Panc1 (cell line): Measurements from ENCODE around the gene SCAF1. TPM values are rescaled to one million over a fixed set of nuclear protein-coding genes. Genes with fewer than 3 reads are reported as not detected.
"Not testable (repeated sequence)": the region's sequence is repeated elsewhere in the genome, so short reads cannot be mapped to it uniquely, and the experiment has no call there.

ENCODE experiments used
- ATAC-seq: fragments of 200-7000 bp; cut with Tn5 transposase; 2 replicates; pipeline ENCODE4 v1.9.1; 2020; ENCODE audit warnings: mild to moderate bottlenecking, moderate library complexity
- BruUV-seq: library from RNA; stranded (reverse); fragments of 400-500 nt; replicated peaks from 2 replicates; lab custom pipeline; 2021; lab: Mats Ljungman, UMichigan
- CTCF ChIA-PET: fragments of 300-600 bp; sonication (Branson Sonifier 250); formaldehyde crosslinking; loops from one replicate; lab custom pipeline; 2022; ENCODE audit warnings: antibody characterized with exemption; lab: Charles Lee
- POLR2A ChIA-PET: fragments of 300-600 bp; sonication (Branson Sonifier 250); formaldehyde crosslinking; loops from one replicate; lab custom pipeline; 2022; ENCODE audit warnings: antibody characterized with exemption; lab: Charles Lee
- DNase-seq: peaks from one replicate; pipeline ENCODE4 v3.0.0-alpha.2; 2010; ENCODE audit warnings: low read depth, low spot score
- H3K27ac ChIP-seq: 2 replicates; pipeline ENCODE4 v1.5.1; 2011; ENCODE audit warnings: mild to moderate bottlenecking, low read length, inconsistent platforms
- H3K27me3 ChIP-seq: fragments of 200-500 bp; sonication (Bioruptor generic); 2 replicates; pipeline ENCODE4 v1.6.0; 2014; ENCODE audit warnings: low read length, inconsistent platforms; ENCODE audit not compliant: control insufficient read depth, insufficient read depth
- H3K36me3 ChIP-seq: fragments of 200-500 bp; sonication (Bioruptor generic); 2 replicates; pipeline ENCODE4 v1.5.1; 2014; ENCODE audit warnings: inconsistent platforms, mild to moderate bottlenecking, low read length, moderate library complexity; ENCODE audit not compliant: control insufficient read depth, insufficient read depth
- H3K4me1 ChIP-seq: 2 replicates; pipeline ENCODE4 v1.5.1; 2011; ENCODE audit warnings: inconsistent platforms, mild to moderate bottlenecking, low read length, moderate library complexity; ENCODE audit not compliant: control insufficient read depth, insufficient read depth
- H3K4me3 ChIP-seq, 2 experiments: 2 replicates each; pipeline ENCODE4 v1.5.1; 2011 to 2012; ENCODE audit warnings: low read depth in 2 of 2, low read length in 2 of 2, mild to moderate bottlenecking in 2 of 2, inconsistent platforms in 1 of 2, moderate library complexity in 1 of 2
- H3K9me3 ChIP-seq: fragments of 200-500 bp; sonication (Bioruptor generic); 2 replicates; pipeline ENCODE4 v1.5.1; 2014; ENCODE audit warnings: low read depth, mild to moderate bottlenecking, inconsistent platforms, low read length, moderate library complexity; ENCODE audit not compliant: control insufficient read depth, insufficient read depth
- CTCF ChIP-seq: fragments of 450-650 bp; IDR thresholded peaks from 2 replicates; pipeline ENCODE4 v1.5.1; 2017; ENCODE audit warnings: mild to moderate bottlenecking
- POLR2AphosphoS5 ChIP-seq: IDR thresholded peaks from 2 replicates; pipeline ENCODE4 v1.6.1; 2012; ENCODE audit warnings: mild to moderate bottlenecking, low read depth, low read length, moderate library complexity
- REST ChIP-seq, 2 experiments: IDR thresholded peaks; 2 replicates each; pipeline ENCODE4 v1.6.1; 2011 to 2012; ENCODE audit warnings: low read depth in 2 of 2, control low read depth in 1 of 2, low read length in 1 of 2, mild to moderate bottlenecking in 1 of 2, moderate library complexity in 1 of 2; ENCODE audit not compliant: insufficient read depth in 1 of 2
- SIN3A ChIP-seq: IDR thresholded peaks from 2 replicates; pipeline ENCODE4 v1.6.1; 2012; ENCODE audit warnings: low read depth, mild to moderate bottlenecking, low read length, moderate library complexity, borderline replicate concordance; ENCODE audit not compliant: insufficient read depth
- TCF7L2 ChIP-seq: IDR thresholded peaks from 2 replicates; pipeline ENCODE4 v1.6.1; 2011; ENCODE audit warnings: mild to moderate bottlenecking, low read depth, low read length, inconsistent platforms
- in situ Hi-C: cut with HindIII; loops from 2 replicates; pipeline ENCODE4 v1.10.0; 2016; ENCODE audit warnings: low sequenced_read_pairs, low pct_unique_long_range_greater_than_20kb
- intact Hi-C: fragments of 100-400 bp; cut with micrococcal nuclease; formaldehyde crosslinking; loops from one replicate; pipeline ENCODE4 v1.10.0; 2022; ENCODE audit not compliant: unreplicated experiment
- total RNA-seq: library from RNA; stranded (reverse); gene quantifications from one replicate; pipeline ENCODE4 v1.2.1, GENCODE V29; 2021; ENCODE audit not compliant: unreplicated experiment

Gene SCAF1
- total RNA-seq, 1 experiment from 2014 or later: 77.4 TPM

GRCh38 chr19:49632576-49632975 is 9.4 kb upstream of the SCAF1 start:
- ChIA-PET CTCF (no interaction called here), POLR2A (no interaction called here)
- ATAC-seq: no peak
- Histone ChIP-seq H3K9me3 (no peaks in the 10 kb centered on the region), H3K4me3 (no peak overlapping the region), H3K27me3 (no peaks in the 10 kb centered on the region), H3K27ac (no peak overlapping the region), H3K36me3 (no peaks in the 10 kb centered on the region), H3K4me1 (no peaks in the 10 kb centered on the region)
- TF ChIP-seq REST (IDR thresholded peaks at IDR 0.05; ENCODE audit: insufficient read depth in 1 of 2, low read depth in 2 of 2, low read length in 1 of 2) (no peak), SIN3A (no peak), TCF7L2 (no peak), POLR2AphosphoS5 (no peak), CTCF (no peak)
- intact Hi-C loops (no loop called here), in situ Hi-C loops (no loop called here)
- no peak for DNase-seq
- BruUV-seq: no TSS peak

GRCh38 chr19:49633273-49633672 is 8.7 kb upstream of the SCAF1 start:
- DNase-seq, H3K4me1 ChIP-seq, H3K36me3 ChIP-seq, H3K9me3 ChIP-seq, H3K4me3 ChIP-seq, H3K27ac ChIP-seq, H3K27me3 ChIP-seq, POLR2A ChIA-PET, in situ Hi-C loops, CTCF ChIA-PET, ATAC-seq, intact Hi-C loops, BruUV-seq: not testable (repeated sequence)

- DNase-seq (no peak), ATAC-seq (no peak)
- peaks cover 3% of the 10 kb centered on the region; the same call in 1 of the 2 replicates for H3K4me1 ChIP-seq
- no peaks in the 10 kb centered on the region for H3K36me3 ChIP-seq
- TF ChIP-seq CTCF (no peak), REST (IDR thresholded peaks at IDR 0.05; ENCODE audit: insufficient read depth in 1 of 2, low read depth in 2 of 2, low read length in 1 of 2) (no peak), POLR2AphosphoS5 (no peak), TCF7L2 (no peak), SIN3A (no peak)
- in situ Hi-C loops (no loop called here), intact Hi-C loops (no loop called here)
- CTCF ChIA-PET: no interaction called here
- no peaks in the 10 kb centered on the region for H3K27me3 ChIP-seq
- H3K9me3 ChIP-seq: no peaks in the 10 kb centered on the region
- no peak overlapping the region for H3K4me3 ChIP-seq
- BruUV-seq: no TSS peak
- H3K27ac ChIP-seq: no peak overlapping the region
- POLR2A ChIA-PET: interaction anchor here (0.5 kb wide), 1 partner anchor 42 kb away, joined by 4 read pairs; no protein-coding TSS in a partner anchor
These were observed 6.3 kb upstream of the SCAF1 start for GRCh38 chr19:49635530-49636232.
